H9 (cell line): ENCODE data around the gene SUPT20HL1. TPM values are rescaled to one million over a fixed set of nuclear protein-coding genes. Genes with fewer than 3 reads are reported as not detected.
A peak's percentile ranks its signal among the peaks of the same experiment; 100 is the strongest.

Source experiments
- DNase-seq: peaks from one replicate; pipeline ENCODE4 v3.0.0-alpha.2; 2017
- H2AFZ ChIP-seq: one replicate; pipeline ENCODE4 v1.6.1; 2013; ENCODE audit warnings: mild to moderate bottlenecking, low read length, control low read depth, moderate library complexity
- H2AK5ac ChIP-seq: 2 replicates; pipeline ENCODE4 v1.6.1; 2013; ENCODE audit warnings: low read length, control low read depth, mixed read lengths; ENCODE audit not compliant: insufficient read length
- H2BK120ac ChIP-seq: one replicate; pipeline ENCODE4 v1.6.1; 2013; ENCODE audit warnings: low read depth, mild to moderate bottlenecking, low read length, control low read depth, inconsistent platforms; ENCODE audit not compliant: poor library complexity, severe bottlenecking
- H2BK12ac ChIP-seq: 2 replicates; pipeline ENCODE4 v1.6.1; 2013; ENCODE audit warnings: low read length, control low read depth, mixed read lengths, low read depth; ENCODE audit not compliant: insufficient read length
- H2BK15ac ChIP-seq: 2 replicates; pipeline ENCODE4 v1.6.1; 2013; ENCODE audit warnings: low read depth, low read length, control low read depth
- H2BK20ac ChIP-seq: one replicate; pipeline ENCODE4 v1.6.1; 2013; ENCODE audit warnings: low read depth, mild to moderate bottlenecking, low read length, control low read depth, inconsistent platforms; ENCODE audit not compliant: poor library complexity, severe bottlenecking
- H2BK5ac ChIP-seq: 2 replicates; pipeline ENCODE4 v1.6.1; 2013; ENCODE audit warnings: low read length, control low read depth, mixed read lengths; ENCODE audit not compliant: insufficient read length
- H3K14ac ChIP-seq: 2 replicates; pipeline ENCODE4 v1.6.1; 2013; ENCODE audit warnings: low read length, control low read depth; ENCODE audit not compliant: insufficient read depth
- H3K18ac ChIP-seq: 2 replicates; pipeline ENCODE4 v1.6.1; 2013; ENCODE audit warnings: low read depth, mild to moderate bottlenecking, mixed read lengths, low read length, control low read depth; ENCODE audit not compliant: insufficient read length
- H3K23ac ChIP-seq: 2 replicates; pipeline ENCODE4 v1.6.1; 2013; ENCODE audit warnings: low read length, control low read depth, mixed read lengths, low read depth; ENCODE audit not compliant: insufficient read length
- H3K23me2 ChIP-seq: 2 replicates; pipeline ENCODE4 v1.6.1; 2013; ENCODE audit warnings: low read depth, mild to moderate bottlenecking, mixed read lengths, low read length, control low read depth; ENCODE audit not compliant: insufficient read length, poor library complexity, severe bottlenecking
- H3K27ac ChIP-seq: 2 replicates; pipeline ENCODE4 v1.5.1; 2013; ENCODE audit warnings: low read length, control low read depth, mixed read lengths, low read depth; ENCODE audit not compliant: insufficient read length
- H3K27me3 ChIP-seq: 2 replicates; pipeline ENCODE4 v1.6.1; 2013; ENCODE audit warnings: low read length, control low read depth, inconsistent platforms; ENCODE audit not compliant: insufficient read depth
- H3K4ac ChIP-seq: 2 replicates; pipeline ENCODE4 v1.6.1; 2013; ENCODE audit warnings: low read depth, mild to moderate bottlenecking, control low read depth, inconsistent platforms, low read length, moderate library complexity
- H3K4me1 ChIP-seq: 2 replicates; pipeline ENCODE4 v1.6.1; 2013; ENCODE audit warnings: low read length, control low read depth, inconsistent platforms; ENCODE audit not compliant: insufficient read depth
- H3K4me2 ChIP-seq: 2 replicates; pipeline ENCODE4 v1.6.1; 2013; ENCODE audit warnings: low read length, control low read depth, mixed read lengths; ENCODE audit not compliant: insufficient read length, insufficient read depth
- H3K56ac ChIP-seq: 2 replicates; pipeline ENCODE4 v1.6.1; 2013; ENCODE audit warnings: low read depth, mild to moderate bottlenecking, mixed read lengths, low read length, control low read depth; ENCODE audit not compliant: insufficient read length
- H3K79me1 ChIP-seq: 2 replicates; pipeline ENCODE4 v1.6.1; 2013; ENCODE audit warnings: low read depth, mild to moderate bottlenecking, moderate library complexity, low read length, control low read depth, inconsistent platforms; ENCODE audit not compliant: insufficient read depth, poor library complexity, severe bottlenecking
- H3K79me2 ChIP-seq: 2 replicates; pipeline ENCODE4 v1.6.1; 2013; ENCODE audit warnings: low read length, control low read depth, inconsistent platforms; ENCODE audit not compliant: insufficient read depth
- H3K9ac ChIP-seq: 2 replicates; pipeline ENCODE4 v1.6.1; 2013; ENCODE audit warnings: low read length, control low read depth, mixed read lengths; ENCODE audit not compliant: insufficient read length; ENCODE audit errors: extremely low read depth
- H3K9me3 ChIP-seq: one replicate; pipeline ENCODE4 v1.6.1; 2013; ENCODE audit warnings: low read depth, low read length, inconsistent platforms; ENCODE audit not compliant: control insufficient read depth
- H3T11ph ChIP-seq: one replicate; pipeline ENCODE4 v1.6.1; 2013; ENCODE audit warnings: mild to moderate bottlenecking, low read length, control low read depth, inconsistent platforms
- H4K20me1 ChIP-seq: one replicate; pipeline ENCODE4 v1.6.1; 2013; ENCODE audit not compliant: control insufficient read depth, insufficient read length, insufficient read depth
- H4K5ac ChIP-seq: 2 replicates; pipeline ENCODE4 v1.6.1; 2013; ENCODE audit warnings: low read depth, mild to moderate bottlenecking, mixed read lengths, low read length, control low read depth; ENCODE audit not compliant: insufficient read length
- H4K8ac ChIP-seq: replicated peaks from 2 replicates; pipeline ENCODE4 v1.6.1; 2013; ENCODE audit warnings: low read length, control low read depth, mixed read lengths, low read depth; ENCODE audit not compliant: insufficient read length
- H4K91ac ChIP-seq: 2 replicates; pipeline ENCODE4 v1.6.1; 2013; ENCODE audit warnings: low read depth, mild to moderate bottlenecking, moderate library complexity, mixed read lengths, low read length, control low read depth; ENCODE audit not compliant: insufficient read length
- H3K27ac Mint-ChIP-seq, 3 experiments: 2 replicates in 2 of 3; 3 replicates in 1 of 3; pipeline ENCODE4 v1.8.0; 2020 to 2021; ENCODE audit warnings: mixed read lengths in 3 of 3, mild to moderate bottlenecking in 1 of 3, moderate library complexity in 1 of 3
- H3K27me3 Mint-ChIP-seq: 2 replicates; pipeline ENCODE4 v1.8.0; 2021; ENCODE audit warnings: low read depth, mild to moderate bottlenecking, moderate library complexity, mixed read lengths
- H3K36me3 Mint-ChIP-seq, 3 experiments: 2 replicates in 2 of 3; 3 replicates in 1 of 3; pipeline ENCODE4 v1.8.0; 2020 to 2021; ENCODE audit warnings: low read depth in 3 of 3, mixed read lengths in 3 of 3; ENCODE audit not compliant: insufficient read depth in 1 of 3
- H3K4me1 Mint-ChIP-seq, 2 experiments: 2 replicates each; pipeline ENCODE4 v1.8.0; 2020; ENCODE audit warnings: mixed read lengths in 2 of 2
- H3K4me3 Mint-ChIP-seq, 2 experiments: 2 replicates in 1 of 2; 3 replicates in 1 of 2; pipeline ENCODE4 v1.8.0; 2020 to 2021; ENCODE audit warnings: mild to moderate bottlenecking in 2 of 2, mixed read lengths in 2 of 2, moderate library complexity in 1 of 2
- H3K9me3 Mint-ChIP-seq, 2 experiments: 2 replicates in 1 of 2; 3 replicates in 1 of 2; pipeline ENCODE4 v1.8.0; 2020; ENCODE audit warnings: mild to moderate bottlenecking in 2 of 2, mixed read lengths in 2 of 2, moderate library complexity in 1 of 2
- CTCF ChIP-seq: fragments of 200-600 bp; sonication (generic); conservative IDR thresholded peaks from 3 replicates; pipeline ENCODE4 v1.8.0; 2021; ENCODE audit warnings: antibody characterized with exemption, mild to moderate bottlenecking
- WGBS: extraction: QIAGEN DNeasy Blood & Tissue Kit; methylation state at CpG from one replicate; pipeline ENCODE4 v1.1.7; 2013; ENCODE audit warnings: missing lambda C conversion rate, low lambda C conversion rate, mixed read lengths; ENCODE audit not compliant: insufficient read length; ENCODE audit errors: extremely low coverage; 5-methylcytosine and 5-hydroxymethylcytosine counted together
- total RNA-seq: library from RNA; stranded (reverse); gene quantifications from 2 replicates; pipeline ENCODE4 v1.2.1, GENCODE V29; 2021

SUPT20HL1 gene
- total RNA-seq, 1 experiment from 2014 or later: not detected

DNA sequence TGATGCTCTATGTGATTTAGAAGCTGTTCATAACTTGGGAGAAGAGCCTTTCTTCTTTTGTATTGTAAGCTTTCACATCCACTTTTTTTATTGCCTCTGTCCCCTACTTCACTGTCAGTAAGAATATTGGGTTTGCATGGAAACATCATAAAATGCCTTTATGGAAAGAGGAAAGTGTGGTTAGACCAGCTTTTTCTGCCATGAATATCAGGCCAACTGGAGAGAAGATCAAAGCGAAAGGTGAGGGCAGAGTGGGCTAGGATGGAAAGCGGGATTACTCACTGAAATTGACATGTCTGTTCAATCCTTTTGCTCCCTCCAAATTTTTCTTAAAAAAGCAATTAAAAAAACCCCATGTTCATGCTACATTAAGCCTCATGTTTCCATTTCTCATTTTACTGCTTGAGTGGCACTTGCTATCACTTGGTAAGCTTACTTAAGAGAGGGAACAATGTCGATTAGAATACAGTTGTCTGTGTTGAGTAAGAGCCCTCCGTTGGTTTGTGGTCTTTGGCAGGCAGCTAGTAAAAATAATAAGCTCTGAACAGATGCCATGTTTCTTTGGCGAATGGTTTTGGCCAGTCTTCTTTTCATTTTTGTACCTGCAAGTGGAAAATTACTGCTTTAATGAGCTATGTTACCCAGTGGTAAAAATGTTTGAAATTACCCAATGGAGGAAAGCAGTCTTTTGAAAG, 35.9 kb downstream of the SUPT20HL1 start:
- no peak overlapping the region for H2BK20ac ChIP-seq
- H3K56ac ChIP-seq: no peak overlapping the region
- 0 out of 2 replicates have a peak, but pooled peaks cover 2% of the 10 kb centered on the region for H3K27me3 Mint-ChIP-seq
- 0 out of 7 replicates have a peak overlapping the region, but pooled peaks of 1 of the 3 experiments have one; percentile 15 for H3K27ac Mint-ChIP-seq
- H3K18ac ChIP-seq: no peak overlapping the region
- WGBS: no CpG with 5 or more reads among the region's 5 CpGs
- no peaks in the 10 kb centered on the region for H3K9me3 Mint-ChIP-seq
- no peak overlapping the region for H4K8ac ChIP-seq
- H3K14ac ChIP-seq: no peak overlapping the region
- no peak overlapping the region for H4K91ac ChIP-seq
- H3K23ac ChIP-seq: no peak overlapping the region
- H3K9me3 ChIP-seq: no peaks in the 10 kb centered on the region
- H3K4ac ChIP-seq: no peak overlapping the region
- H3K4me3 Mint-ChIP-seq: no peak overlapping the region
- no peaks in the 10 kb centered on the region for H3K4me1 ChIP-seq
- no peaks in the 10 kb centered on the region for H3K23me2 ChIP-seq
- no peak overlapping the region for H3K4me2 ChIP-seq
- H3K79me2 ChIP-seq: no peaks in the 10 kb centered on the region
- H3K27me3 ChIP-seq: no peaks in the 10 kb centered on the region; the same call in 1 of the 2 replicates
- H2BK5ac ChIP-seq: no peak overlapping the region
- H2AFZ ChIP-seq: no peak overlapping the region
- H3K79me1 ChIP-seq: no peaks in the 10 kb centered on the region
- no peak overlapping the region for H3T11ph ChIP-seq
- no peak overlapping the region for H2BK12ac ChIP-seq
- no peaks in the 10 kb centered on the region for H3K36me3 Mint-ChIP-seq
- H2AK5ac ChIP-seq: no peak overlapping the region
- H4K20me1 ChIP-seq: no peaks in the 10 kb centered on the region
- H4K5ac ChIP-seq: no peak overlapping the region
- no peak overlapping the region for H2BK15ac ChIP-seq
- H3K4me1 Mint-ChIP-seq: peaks cover 35 to 45% of the 10 kb centered on the region in 2 experiments
- no peak overlapping the region for H3K27ac ChIP-seq
- H3K9ac ChIP-seq: no peak overlapping the region
- no peak for TF ChIP-seq CTCF
- no peak overlapping the region for H2BK120ac ChIP-seq
- DNase-seq: no peak
